ENCODE results near the gene ILF3. TPM values are rescaled to one million over a fixed set of nuclear protein-coding genes. Genes with fewer than 3 reads are reported as not detected.

Gene ILF3
- total RNA-seq, 1 donor from 2014 or later, result 97.4 TPM

DNA sequence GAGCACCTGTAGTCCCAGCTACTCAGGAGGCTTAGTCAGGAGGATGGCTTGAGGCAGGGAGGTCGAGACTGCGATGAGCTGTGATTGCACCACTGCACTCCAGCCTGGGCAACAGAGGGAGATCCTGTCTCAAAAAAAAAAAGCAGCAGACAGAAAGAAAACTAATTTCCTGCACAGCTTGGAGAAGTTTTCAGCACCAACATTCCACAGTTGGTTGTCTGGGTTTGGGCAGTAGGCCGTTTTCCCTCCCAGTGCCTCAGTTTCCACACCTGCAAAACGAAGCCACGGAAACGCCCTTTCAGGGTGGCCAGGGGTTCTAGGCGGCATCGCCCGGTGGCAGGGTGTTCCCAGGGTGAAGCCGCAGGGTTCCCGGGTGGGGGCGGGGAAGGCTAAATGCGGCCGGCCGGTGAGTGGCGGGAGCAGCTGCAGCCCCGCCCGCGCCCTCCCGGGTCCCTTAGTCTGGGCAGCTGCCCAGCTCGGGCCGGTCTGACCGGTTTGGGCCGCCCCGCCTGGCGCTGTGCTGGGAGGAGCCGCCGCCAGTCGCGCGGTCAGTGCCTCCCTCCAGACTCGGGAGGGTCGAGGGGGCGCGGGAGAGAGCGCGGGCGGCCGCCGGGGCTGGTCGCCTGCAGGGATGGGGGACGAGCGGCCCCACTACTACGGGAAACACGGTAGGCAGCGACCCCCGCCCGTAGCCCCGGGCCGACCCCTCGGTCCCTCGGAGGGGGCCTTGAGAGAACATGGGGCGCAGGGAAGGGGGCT lies 29.0 kb upstream of the ILF3 start, which contains the start of gene SLC44A2:
Gene SLC44A2 (plus strand): TSS at position 551 of the 759 bp plus-strand sequence. CDS start 81 bp downstream, at position 632.
- TF ChIP-seq, protein P1, sequence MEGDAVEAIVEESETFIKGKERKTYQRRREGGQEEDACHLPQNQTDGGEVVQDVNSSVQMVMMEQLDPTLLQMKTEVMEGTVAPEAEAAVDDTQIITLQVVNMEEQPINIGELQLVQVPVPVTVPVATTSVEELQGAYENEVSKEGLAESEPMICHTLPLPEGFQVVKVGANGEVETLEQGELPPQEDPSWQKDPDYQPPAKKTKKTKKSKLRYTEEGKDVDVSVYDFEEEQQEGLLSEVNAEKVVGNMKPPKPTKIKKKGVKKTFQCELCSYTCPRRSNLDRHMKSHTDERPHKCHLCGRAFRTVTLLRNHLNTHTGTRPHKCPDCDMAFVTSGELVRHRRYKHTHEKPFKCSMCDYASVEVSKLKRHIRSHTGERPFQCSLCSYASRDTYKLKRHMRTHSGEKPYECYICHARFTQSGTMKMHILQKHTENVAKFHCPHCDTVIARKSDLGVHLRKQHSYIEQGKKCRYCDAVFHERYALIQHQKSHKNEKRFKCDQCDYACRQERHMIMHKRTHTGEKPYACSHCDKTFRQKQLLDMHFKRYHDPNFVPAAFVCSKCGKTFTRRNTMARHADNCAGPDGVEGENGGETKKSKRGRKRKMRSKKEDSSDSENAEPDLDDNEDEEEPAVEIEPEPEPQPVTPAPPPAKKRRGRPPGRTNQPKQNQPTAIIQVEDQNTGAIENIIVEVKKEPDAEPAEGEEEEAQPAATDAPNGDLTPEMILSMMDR (IDR thresholded peaks at IDR 0.05; ENCODE audit: insufficient read depth, low read length, severe bottlenecking), result no peak
- Histone ChIP-seq H3K4me3 (ENCODE audit: low read depth, low read length) (peak within 1 kb of the TSS; percentile 94), H3K36me3 (ENCODE audit: control insufficient read depth, insufficient read depth, low read length) (peaks cover 14% of the 10 kb centered on the region), H3K27me3 (ENCODE audit: control insufficient read depth, insufficient read depth, low read length) (no peaks in the 10 kb centered on the region)
- no peak for FAIRE-seq
- DNase-seq (ENCODE audit: low read depth), result peak; percentile 50

DNA sequence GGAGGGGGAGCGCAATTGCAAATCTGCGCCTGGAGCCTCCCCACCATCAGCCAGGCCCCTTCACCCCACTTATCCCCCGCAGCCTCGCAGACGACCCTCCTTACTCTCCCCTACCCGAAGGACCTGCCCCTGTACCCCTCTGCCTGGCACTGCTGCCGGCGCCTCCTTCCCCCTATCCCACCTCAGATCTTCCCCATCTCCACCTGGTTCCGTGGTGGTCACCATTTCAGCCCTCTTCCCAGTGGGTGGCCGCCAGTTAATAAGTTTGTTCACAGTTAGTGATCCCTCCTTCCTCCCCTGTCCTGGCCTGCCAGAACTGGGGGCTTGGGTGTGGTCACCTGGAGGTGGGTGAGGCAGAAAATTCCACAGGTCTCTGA lies 28.4 kb upstream of the ILF3 start:
- Histone ChIP-seq H3K36me3 (ENCODE audit: control insufficient read depth, insufficient read depth, low read length) (peaks cover 14% of the 10 kb centered on the region), H3K27me3 (ENCODE audit: control insufficient read depth, insufficient read depth, low read length) (no peaks in the 10 kb centered on the region), H3K4me3 (ENCODE audit: low read depth, low read length) (peak overlapping the region; percentile 94)
- TF ChIP-seq, protein P1 (IDR thresholded peaks at IDR 0.05; ENCODE audit: insufficient read depth, low read length, severe bottlenecking), result no peak
- FAIRE-seq, result no peak
- DNase-seq (ENCODE audit: low read depth), result no peak

DNA sequence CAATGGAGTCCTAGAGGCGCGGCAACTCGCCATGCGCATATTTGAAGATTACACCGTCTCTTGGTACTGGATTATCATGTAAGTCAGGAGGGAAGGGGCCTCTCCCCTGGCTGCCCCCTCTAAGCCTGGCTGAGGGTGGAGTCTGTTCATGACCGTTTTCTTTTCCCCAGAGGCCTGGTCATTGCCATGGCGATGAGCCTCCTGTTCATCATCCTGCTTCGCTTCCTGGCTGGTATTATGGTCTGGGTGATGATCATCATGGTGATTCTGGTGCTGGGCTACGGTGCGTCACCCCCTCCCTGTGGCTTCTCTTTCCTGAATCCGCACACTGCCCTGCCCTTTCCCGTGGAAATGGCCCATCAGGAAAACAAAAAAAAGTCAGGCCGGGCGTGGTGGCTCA lies 22.3 kb upstream of the ILF3 start:
- Histone ChIP-seq H3K36me3 (ENCODE audit: control insufficient read depth, insufficient read depth, low read length) (peaks cover 39% of the 10 kb centered on the region), H3K4me3 (ENCODE audit: low read depth, low read length) (no peak overlapping the region), H3K27me3 (ENCODE audit: control insufficient read depth, insufficient read depth, low read length) (no peaks in the 10 kb centered on the region)
- TF ChIP-seq, protein P1 (IDR thresholded peaks at IDR 0.05; ENCODE audit: insufficient read depth, low read length, severe bottlenecking), result no peak
- no peak for DNase-seq (ENCODE audit: low read depth)
- no peak for FAIRE-seq

DNA sequence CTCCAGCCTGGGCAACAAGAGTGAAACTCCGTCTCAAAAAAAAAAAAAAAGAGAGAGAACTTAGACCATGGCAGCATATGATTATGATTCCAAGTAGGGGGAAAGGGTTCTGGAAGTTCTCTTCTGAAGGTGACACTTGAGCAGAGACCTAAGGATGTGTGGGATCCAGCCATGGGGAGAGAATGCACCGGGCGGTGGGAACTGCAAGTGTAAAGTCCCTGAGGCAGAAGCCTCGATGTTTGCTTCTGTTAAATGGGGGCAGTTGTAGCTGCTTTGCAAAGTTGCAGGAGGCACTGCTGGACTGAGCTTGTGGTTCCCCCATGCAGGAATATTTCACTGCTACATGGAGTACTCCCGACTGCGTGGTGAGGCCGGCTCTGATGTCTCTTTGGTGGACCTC lies 19.7 kb upstream of the ILF3 start:
- H3K27me3 ChIP-seq (ENCODE audit: control insufficient read depth, insufficient read depth, low read length), result no peaks in the 10 kb centered on the region
- no peak for FAIRE-seq
- no peak for DNase-seq (ENCODE audit: low read depth)
- H3K4me3 ChIP-seq (ENCODE audit: low read depth, low read length), result no peak overlapping the region
- peaks cover 39% of the 10 kb centered on the region for H3K36me3 ChIP-seq (ENCODE audit: control insufficient read depth, insufficient read depth, low read length)
- TF ChIP-seq, protein P1 (IDR thresholded peaks at IDR 0.05; ENCODE audit: insufficient read depth, low read length, severe bottlenecking), result no peak

DNA sequence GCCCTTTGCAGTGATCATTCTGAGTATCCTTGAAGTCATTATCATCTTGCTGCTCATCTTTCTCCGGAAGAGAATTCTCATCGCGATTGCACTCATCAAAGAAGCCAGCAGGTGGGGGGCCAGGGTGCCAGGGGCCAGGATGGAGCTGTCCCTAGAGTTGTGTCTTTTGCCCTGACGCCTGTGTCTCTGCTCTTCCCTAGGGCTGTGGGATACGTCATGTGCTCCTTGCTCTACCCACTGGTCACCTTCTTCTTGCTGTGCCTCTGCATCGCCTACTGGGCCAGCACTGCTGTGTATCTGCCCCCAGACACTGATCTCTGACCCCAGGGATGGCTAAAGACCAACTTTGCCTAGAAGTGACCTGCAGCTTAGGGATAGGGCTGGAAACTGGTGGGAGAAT lies 19.2 kb upstream of the ILF3 start:
- no peak overlapping the region for H3K4me3 ChIP-seq (ENCODE audit: low read depth, low read length)
- no peak for DNase-seq (ENCODE audit: low read depth)
- TF ChIP-seq, protein P1 (IDR thresholded peaks at IDR 0.05; ENCODE audit: insufficient read depth, low read length, severe bottlenecking), result no peak
- H3K36me3 ChIP-seq (ENCODE audit: control insufficient read depth, insufficient read depth, low read length), result peaks cover 39% of the 10 kb centered on the region
- no peaks in the 10 kb centered on the region for H3K27me3 ChIP-seq (ENCODE audit: control insufficient read depth, insufficient read depth, low read length)
- FAIRE-seq, result no peak
